ENCODE results near the gene USP49.
"Not testable (repeated sequence)": the region's sequence is repeated elsewhere in the genome, so short reads cannot be mapped to it uniquely, and the experiment has no call there.

Gene USP49

GRCh38 chr6:41778895-41779294 is 116.3 kb downstream of the USP49 start:
- no peak for DNase-seq

DNA sequence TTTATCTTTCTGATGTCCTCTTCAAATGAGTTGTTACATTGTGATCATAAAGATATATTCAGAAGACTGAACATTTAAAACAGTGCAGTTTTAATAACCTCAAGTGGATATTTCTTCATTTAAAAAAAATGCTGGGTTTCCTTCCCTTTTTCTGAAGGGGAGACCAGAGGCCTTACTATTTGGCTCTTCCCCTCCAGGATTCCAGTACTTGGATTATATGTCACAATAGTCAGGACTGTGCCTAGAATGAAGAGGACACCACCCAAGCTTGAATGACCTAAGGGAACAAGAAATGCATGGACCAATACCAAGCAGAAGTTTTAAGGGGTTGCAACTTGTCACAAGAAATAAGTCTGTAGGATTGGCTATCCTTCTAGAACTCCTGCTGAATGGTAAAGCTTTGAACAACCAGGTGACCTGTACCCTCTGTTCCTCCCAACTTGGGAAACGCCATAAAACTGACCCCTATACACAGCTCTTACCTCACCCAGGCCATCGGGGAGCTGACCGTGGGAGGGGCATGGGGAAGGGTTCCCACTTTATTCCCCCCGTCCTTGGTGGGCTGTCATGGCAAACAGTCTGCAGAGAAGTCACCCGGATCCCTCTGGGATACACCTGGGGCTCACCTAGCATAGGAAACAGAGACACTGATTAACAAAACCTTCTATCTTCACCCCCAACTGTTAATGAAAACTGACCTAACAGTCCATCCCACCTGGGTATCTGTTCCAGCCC is 117.5 kb downstream of the USP49 start:
- no peak for DNase-seq

DNA sequence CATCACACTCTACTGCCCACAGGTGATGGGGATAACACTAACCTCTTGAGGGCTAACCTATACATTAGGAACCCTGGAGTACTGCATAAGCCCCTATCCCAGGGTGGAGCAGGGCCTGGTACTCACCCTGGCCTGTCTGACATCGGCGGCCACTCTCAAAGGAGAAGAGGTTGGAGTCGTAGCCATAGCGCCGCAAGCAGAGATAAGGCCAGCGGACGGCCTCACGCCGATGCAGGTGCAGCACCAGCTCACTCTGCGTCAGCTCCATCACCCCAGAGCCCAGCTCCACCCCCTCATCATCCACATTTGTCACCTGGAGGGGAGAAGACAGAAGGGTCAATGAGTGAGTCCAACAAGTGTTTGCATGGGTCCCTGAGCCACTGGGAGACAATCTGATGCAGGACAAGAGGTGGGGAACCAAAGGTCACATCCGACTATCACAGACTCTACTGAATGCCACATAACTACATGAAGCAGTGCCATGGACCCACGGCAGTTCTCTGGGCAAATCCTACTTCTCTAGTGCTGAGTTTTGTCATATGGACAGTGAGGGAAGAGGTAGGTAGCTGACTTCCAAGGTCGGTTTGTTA is 119.8 kb downstream of the USP49 start:
- no peak for DNase-seq

DNA sequence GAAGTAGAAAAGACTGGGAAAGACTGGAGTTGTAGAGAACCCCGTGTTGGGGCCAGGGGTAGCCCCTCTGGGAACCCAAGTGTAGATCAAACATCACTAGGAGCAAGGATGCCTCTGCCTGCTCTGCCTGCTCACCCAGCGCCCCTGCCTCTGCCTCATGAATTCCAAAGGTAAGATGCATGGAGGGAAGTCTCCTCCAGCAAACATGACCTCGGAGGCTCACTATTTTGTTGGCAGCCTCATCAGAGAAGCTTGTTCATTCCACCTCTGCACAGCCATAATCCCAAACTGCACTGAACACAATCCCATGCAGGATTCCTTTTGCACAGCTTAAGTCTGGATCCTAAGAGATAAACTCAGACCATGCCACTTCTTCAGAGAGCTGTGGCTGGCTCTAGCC is 120.3 kb downstream of the USP49 start:
- no peak for DNase-seq

DNA sequence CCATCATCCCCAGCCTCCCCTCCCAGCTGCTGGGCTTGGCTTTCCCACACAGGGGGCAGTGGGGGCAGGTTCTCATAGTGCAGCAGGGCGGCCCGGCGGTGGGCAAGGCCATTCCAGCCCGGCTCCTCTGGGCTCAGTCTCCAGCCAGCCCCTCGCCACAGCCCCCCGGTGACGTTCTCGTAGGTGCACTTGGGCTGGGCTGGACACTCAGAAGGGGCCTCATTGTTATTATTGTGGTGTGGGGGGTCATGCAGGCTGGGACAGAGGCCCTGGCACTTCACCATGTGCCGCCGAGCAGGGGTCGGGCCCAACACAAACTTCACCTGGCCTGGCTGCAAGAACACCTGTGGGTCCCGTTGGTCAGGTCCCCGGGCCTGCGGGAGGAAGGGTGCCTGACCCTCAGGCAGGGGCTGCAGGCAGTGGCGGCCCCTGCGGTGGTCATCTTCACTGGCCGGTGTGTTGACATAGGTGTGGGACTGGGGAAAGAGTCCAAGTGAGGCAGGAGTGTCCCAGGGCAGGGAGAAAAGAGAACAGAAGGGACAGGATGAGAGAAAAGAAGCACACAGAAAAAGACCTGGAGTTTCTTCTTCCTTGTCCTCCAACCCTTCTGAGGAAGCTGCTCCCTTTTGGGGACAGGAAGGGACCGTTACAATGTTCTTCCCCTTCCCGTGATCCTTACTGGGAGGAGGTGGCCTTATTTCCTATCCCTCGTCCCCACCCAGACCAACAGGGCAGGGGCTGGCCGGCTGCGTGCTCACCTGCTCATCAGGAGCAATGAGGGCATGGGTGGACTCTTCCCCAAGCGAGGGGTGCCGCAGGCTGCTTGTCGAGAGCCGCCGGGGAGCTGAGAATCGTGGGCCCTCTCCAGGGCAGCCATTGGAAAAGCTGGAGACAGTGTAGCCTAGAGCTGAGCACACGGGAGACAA is 123.9 kb downstream of the USP49 start:
- no peak for DNase-seq

DNA sequence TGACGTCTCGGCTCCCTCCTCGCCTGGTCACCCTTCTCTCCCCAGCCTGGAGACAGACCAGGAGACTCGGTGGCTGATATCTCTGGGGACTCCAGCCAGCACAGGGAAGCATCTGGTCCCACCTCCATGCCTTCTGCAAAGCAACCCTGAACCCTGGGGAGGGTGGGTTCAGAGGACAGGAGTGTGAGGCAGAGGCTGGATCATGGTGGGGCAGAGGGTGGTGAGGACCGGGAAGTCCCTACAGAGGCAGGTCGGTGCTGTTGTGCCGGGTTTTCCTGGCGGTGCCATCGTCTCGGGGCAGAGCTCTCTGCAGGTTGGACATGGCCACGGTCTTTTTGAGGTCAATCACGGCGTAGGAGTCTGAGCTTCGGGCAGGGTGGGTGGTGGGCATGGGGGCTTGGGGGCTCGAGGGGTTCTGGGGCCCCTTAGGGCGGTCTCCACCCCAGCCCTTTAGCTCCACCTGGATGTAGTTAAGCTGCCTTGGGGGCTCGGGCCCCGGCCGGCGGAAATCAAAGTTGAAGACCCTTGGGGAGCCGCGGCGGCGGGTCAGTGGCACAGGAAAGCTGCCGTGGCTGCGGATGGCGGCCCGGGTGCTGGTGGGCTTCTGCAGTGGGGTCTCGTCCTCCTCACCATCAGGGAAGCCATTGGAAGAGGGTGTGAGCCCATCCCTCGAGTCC is 124.7 kb downstream of the USP49 start:
- DNase-seq = no peak

DNA sequence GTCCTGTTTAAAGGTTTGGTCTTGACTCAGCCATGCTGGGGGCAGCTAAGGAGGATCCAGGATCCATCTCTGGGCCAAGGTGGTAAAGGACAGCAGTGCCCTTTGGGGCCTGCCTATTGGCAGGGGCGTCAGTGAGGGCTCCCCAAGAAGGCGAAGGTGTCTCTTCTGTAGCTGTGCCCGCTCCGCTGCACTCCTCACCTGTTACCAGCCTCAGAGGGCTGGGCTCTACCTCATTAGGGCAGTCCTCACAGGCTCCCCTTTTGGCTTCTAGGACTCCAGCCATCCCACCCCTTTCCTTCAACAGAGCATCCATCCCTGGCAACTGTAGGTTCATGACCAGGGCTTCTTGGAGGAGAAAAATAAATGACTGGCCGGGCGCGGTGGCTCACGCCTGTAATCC is 125.8 kb downstream of the USP49 start:
- DNase-seq = no peak

DNA sequence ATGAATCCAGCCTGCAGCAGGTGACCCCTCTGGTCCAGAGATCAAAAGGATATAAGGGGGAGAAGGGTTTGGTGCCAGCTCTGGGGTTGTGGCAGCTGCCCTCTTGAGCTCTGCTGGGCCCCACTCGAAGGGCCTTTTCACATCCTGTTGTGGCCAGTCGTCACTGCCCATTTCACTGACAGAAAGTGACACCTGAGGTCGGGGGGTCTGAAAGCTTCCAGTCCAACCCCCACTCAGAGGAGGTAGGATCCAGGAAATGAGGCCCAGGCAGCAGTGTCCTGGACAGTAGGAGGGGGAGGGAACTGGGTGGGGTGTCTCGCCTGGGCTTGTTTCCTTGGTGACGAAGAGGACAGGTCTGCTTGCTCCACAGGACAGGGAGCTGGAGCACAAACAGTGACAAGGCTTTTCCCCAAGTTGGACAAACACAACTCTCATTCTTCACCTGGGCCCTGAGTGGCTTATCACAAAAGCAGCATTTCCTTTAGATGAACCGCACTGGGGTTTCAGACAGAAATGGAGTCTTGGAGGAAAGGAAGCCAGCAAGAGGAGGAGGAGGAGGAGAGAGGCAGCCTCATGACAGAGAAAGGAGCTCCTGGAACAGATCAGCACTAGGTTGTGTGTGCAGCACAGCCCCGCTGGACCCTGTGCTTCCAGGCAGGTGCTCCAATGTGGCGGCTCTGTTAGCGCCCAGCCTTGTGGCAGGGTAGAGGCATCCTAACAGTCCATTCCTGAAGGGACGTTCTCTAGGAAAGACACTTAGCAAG is 126.4 kb downstream of the USP49 start:
- no peak for DNase-seq

DNA sequence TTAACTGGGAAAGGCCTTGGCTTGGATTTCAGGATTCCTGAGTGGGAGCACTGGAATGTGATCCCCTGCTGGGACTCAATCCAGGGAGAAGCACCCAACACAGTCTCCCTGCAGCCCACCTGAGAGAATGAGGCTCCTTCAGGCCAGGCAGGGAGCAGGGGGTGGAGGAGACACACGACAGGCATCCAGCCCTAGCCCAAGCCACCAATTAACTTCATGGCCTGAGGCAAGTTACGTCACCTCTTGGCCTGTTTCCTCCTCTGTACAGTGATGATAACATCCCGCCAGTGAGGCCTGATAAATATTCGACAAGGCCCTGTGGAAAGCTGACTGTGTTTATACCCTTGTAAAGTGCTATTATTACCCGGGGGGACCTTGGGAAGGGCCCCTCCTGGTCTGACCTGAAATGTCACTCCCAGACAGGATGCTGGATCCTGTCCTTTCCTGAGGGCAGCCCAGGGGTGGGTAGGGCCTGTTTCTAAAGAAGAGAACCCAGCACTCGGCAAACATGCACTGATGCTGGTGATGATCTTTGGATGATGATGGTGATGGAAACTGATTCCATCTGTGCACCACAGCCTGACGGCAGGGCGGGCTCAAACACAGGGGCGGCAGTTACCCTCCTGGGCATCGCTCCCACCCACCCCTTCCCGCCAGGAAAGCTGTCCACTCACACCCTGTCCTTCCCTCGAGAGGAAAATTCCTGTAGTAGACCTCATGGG is 127.9 kb downstream of the USP49 start:
- no peak for DNase-seq

DNA sequence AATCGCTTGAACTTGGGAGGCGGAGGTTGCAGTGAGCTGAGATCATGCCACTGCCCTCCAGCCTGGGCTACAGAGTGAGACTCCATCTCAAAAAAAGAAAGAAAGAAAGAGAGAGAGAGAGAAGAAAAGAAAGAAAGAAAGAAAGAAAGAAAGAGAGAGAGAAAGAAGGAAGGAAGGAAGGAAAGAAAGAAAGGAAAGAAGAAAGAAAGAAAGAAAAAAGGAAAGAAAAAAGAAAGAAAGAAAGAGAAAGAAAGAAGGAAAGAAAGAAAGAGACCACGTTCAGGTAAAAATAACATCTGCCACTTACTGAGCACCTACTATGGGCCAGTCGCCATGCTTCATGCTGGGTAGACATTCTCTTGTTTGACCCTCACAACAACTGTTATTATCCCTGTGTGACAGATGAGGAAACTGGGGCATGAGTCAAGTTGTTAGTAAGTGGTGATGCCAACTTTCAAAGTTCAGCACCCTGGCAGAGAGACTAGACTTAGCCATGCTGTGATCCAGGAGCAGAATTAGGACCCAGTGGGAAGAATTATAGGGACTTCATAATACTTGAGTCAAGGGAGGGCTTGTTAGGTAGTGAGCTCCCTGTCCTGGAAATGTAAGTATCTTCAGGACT is 129.0 kb downstream of the USP49 start:
- not testable (repeated sequence) for DNase-seq

GRCh38 chr6:41763470-41763869 is 131.7 kb downstream of the USP49 start:
- no peak for DNase-seq

DNA sequence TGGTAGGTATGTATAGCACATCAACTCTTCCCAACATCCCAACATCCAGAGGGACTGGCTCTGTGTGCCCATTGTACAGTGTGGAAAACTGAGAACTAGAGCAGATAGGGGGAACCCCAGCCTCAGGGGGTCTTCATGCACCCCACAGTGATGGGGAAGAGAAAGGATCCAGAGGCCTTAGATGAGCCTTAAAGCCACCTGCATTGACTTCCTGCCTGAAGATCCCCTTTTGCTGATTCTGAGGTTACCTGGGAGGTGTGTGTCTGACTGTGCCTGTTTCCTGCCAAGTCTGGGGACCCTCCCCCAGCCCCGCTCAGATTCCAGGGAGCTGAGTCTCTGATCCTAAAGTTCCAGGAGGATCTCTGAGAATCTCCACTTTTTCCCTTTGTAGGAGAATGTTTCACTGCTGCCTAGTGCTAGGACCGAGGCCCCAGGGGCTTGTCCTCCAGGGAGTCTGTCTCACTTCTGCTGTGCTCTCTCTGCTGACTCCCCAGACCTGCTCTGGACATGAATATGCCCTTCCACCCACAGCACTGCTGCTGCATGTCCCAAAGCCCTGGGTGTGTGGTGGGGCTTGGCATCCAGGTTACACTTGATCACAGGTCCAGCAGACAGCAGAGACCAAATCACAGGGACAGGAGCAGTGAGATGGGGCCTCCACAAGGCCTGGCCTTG is 135.1 kb downstream of the USP49 start:
- no peak for DNase-seq

DNA sequence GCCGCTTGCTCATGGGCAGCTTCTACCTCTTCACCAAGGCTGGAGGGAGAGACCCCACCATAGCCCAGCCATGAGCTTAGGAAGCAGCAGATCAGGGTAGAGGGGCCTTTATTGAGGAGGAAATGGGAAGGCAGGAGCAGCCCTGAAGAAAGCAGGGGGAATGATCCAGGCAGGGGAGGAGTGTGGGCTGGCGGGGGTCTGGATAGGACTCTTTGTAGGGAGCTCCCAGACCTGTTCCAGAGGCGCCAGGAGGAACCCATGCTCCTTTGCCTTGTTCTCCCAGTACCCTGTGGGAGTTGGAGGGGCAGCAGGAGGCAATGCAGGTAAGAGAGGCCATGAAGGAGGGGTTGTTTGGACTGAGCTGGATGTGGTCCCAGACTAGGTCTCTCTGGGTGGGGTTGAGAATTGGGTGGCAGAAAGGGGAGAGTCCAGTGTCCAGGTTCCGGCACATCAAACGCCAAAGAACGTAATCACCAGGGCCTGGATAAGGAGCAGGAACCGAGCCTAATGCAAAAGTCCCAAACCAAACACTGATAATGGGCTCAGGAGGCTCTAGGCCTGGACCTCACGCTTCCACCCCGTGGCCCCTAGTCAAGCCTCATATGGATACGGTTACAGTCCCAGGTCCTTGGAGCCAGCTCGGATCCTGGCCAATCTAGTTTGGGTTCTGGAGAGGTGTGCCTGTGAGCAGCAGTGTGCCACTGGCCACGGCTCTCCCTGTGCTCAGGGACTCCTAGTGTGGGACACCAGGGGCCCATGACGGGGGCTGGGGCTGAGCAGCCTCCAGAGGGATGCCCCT is 135.9 kb downstream of the USP49 start:
- DNase-seq = no peak

- no peak for DNase-seq
Measured at GRCh38 chr6:41758641-41759035, 136.5 kb downstream of the USP49 start.

DNA sequence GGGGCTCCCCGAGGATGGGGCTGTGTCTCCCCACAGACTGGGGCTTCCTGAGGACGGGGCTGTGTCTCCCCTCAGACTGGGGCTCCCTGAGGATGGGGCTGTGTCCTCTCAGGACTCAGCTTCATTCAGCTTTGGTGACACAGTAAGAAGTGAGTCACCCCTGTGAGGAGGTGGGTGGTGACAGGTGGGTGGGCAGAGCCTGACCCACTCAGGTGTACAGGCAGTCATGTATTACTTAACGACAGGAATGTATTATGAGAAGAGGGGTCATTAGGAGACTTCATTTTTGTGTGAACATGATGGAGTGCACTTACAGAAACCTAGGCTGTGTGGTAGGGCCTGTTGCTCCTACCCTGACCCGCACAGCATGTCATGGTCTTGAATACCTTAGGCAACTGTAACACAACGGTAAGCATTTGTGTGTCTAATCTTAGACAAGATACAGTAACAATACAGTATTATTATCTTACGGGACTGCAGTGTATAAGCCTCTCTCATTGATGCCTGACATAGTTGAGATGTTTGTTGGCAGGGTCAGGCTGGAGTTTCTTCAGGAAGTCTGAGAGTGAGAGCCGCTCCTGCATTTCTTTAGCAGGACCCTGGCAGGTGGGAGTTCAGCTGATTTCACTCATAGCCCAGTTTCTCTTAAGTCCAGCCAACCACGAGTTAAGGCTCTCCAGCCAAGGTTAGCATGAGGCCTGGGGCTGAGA is 137.1 kb downstream of the USP49 start:
- DNase-seq = no peak

DNA sequence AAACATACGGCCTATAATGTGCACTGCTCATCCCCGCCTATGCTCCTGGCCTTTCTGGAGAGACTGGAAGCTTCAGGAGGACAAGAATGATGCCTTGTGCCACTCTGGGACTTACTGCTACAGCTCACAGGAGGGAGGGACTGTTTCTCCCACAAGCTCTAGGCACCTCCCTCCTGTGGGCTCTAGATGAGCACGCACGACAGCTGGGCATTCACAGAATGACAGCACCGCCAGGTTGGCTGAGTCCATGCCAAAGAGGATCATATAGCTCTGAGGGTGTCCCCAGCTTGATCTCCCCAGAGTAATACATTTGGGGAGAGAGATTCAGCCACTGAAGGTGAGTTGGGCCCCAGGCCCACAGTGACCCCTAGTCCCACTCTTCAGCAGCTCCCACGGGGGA is 137.9 kb downstream of the USP49 start:
- DNase-seq = no peak

- DNase-seq = no peak
Measured at GRCh38 chr6:41756354-41756753, 138.8 kb downstream of the USP49 start.

DNA sequence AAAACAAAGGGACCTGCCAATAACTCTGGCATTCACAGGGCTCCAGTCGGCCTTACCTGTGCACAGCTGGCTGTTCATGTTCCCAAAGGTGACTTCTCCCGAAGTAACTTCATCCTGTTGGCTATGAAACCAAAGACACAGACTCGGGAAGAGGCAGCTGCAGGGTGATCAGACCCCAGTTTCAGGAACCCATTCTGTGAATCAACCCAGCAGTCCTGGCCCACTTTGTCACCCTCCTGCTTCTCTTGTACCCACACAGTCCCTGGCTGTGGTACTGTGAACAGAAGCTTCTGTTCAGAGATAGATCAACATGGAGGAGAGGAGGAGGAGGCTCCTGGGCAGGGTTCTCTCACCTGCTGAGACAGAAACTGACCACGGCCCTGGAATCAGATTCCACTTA is 139.3 kb downstream of the USP49 start:
- DNase-seq = no peak

DNA sequence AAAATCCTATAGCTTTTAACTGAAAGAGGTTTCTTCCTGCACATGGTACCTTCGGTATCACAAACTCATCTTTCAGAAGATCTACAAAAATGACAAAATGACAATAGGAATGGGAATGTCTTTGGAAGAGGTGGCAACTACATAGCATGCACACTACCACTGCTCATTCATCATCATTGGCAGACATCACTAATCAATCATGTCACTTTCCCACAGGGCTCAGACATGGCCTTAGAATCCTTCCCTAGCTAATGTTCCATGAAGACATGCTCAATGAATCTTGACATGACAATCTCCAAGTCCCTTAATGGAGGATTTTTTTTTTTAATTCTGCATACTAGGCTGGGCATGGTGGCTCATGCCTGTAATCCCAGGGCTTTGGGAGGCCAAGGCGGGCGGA is 144.8 kb downstream of the USP49 start:
- DNase-seq = no peak

Data from NK-92 treated with Interleukin-12 subunit alpha and Interleukin-12 subunit beta, amount 100 ng/mL, for 24 hours (cell line).